Measurements from ENCODE around the gene DR1.

- TF ChIP-seq GATA2 (IDR thresholded peaks at IDR 0.05; ENCODE audit: low read depth, low read length) = peak; percentile 81
- peak; percentile 34; the same call in 1 of the 2 replicates for TF ChIP-seq GATA3 (IDR thresholded peaks at IDR 0.05; ENCODE audit: low read depth, low read length)
Observed at GRCh38 chr1:93346421-93346993, 800 bp downstream of the DR1 start.
